Thyroid gland (tissue), 4 donors: Measurements from ENCODE around the gene COL20A1. TPM values are rescaled to one million over a fixed set of nuclear protein-coding genes. Genes with fewer than 3 reads are reported as not detected.
"Not testable (repeated sequence)": the region's sequence is repeated elsewhere in the genome, so short reads cannot be mapped to it uniquely, and the experiment has no call there.

ENCODE experiments used
- DNase-seq, 2 donors: peaks; one replicate each; pipeline ENCODE4 v3.0.0-alpha.2; 2019
- H3K27ac ChIP-seq, 3 donors: fragments of 200-600 bp; sonication (generic); 1 replicate in 2 of 3; 2 replicates in 1 of 3; pipeline ENCODE4 v1.5.1; 2016 to 2019; ENCODE audit warnings: mild to moderate bottlenecking in 1 of 3, moderate library complexity in 1 of 3
- H3K27me3 ChIP-seq: fragments of 200-600 bp; sonication (generic); one replicate; pipeline ENCODE4 v1.5.1; 2019
- H3K36me3 ChIP-seq, 2 donors: fragments of 200-600 bp; sonication (generic); one replicate each; pipeline ENCODE4 v1.5.1; 2016 to 2019
- H3K4me1 ChIP-seq, 2 donors: fragments of 200-600 bp; sonication (generic); one replicate each; pipeline ENCODE4 v1.5.1; 2017 to 2019
- H3K4me3 ChIP-seq, 3 donors: fragments of 200-600 bp; sonication (generic); replicated peaks in 1 of 3; 1 replicate in 2 of 3; 2 replicates in 1 of 3; pipeline ENCODE4 v1.5.1; 2016; ENCODE audit warnings: mild to moderate bottlenecking in 1 of 3
- H3K9me3 ChIP-seq: fragments of 200-600 bp; sonication (generic); one replicate; pipeline ENCODE4 v1.5.1; 2017
- POLR2A ChIP-seq, 2 donors: fragments of 450-650 bp; IDR thresholded peaks; one replicate each; pipeline ENCODE4 v1.6.1; 2017; ENCODE audit warnings: antibody characterized with exemption in 2 of 2, mild to moderate bottlenecking in 2 of 2, moderate library complexity in 1 of 2
- WGBS, 2 donors: methylation state at CpG; one replicate each; pipeline ENCODE4 v1.1.5; 2017; 5-methylcytosine and 5-hydroxymethylcytosine counted together
- intact Hi-C: fragments of 100-400 bp; cut with DNase I; formaldehyde crosslinking; loops from one replicate; pipeline ENCODE4 v1.15.1; 2023
- total RNA-seq, 4 donors: library from RNA; depleted of rRNA; stranded (reverse); fragments of >200 nt; gene quantifications; one replicate each; pipeline ENCODE4 v1.2.3, GENCODE V29; 2016
- TF ChIP-seq, protein P1 (sequence below), 6 experiments: fragments of 200-600 bp in 3 of 6; fragments of 450-650 bp in 3 of 6; sonication (generic) in 3 of 6; IDR thresholded peaks; one replicate each; pipeline ENCODE4 v1.5.1; 2016 to 2019; ENCODE audit warnings: antibody characterized with exemption in 6 of 6, mild to moderate bottlenecking in 2 of 6, inconsistent platforms in 1 of 6, moderate library complexity in 1 of 6

The COL20A1 gene
- total RNA-seq, 4 donors from 2014 or later = 0.13 TPM; not detected in 3

DNA sequence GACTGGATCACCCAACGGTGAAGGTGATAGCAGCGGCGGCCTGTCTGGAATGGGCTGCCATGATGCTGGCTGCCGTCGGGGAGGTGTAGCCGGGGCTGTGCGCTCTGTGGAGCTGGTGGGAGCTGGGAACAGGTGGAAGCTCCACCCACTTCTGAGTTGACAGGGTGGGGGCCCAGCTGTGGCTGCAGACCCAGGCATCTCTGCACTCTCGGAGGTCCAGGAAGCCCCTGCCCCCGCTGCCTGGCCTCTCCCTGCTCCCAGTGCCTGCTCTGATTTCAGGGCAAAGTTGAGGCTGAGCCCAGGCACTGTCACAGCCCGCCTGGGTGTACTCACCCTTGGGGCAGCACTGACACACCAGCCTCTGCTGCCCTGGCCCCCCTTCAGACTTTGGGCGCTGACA is 86.3 kb downstream of the COL20A1 start:
- 73 to 80% methylated on average over 10 to 11 of the region's 11 CpGs for WGBS, 2 donors
- Histone ChIP-seq H3K27me3 (no peaks in the 10 kb centered on the region), H3K27ac (no peak overlapping the region), H3K4me1 (no peaks in the 10 kb centered on the region), H3K36me3 (no peaks in the 10 kb centered on the region), H3K9me3 (no peaks in the 10 kb centered on the region), H3K4me3 (no peak overlapping the region)
- DNase-seq = no peak
- TF ChIP-seq, protein P1, sequence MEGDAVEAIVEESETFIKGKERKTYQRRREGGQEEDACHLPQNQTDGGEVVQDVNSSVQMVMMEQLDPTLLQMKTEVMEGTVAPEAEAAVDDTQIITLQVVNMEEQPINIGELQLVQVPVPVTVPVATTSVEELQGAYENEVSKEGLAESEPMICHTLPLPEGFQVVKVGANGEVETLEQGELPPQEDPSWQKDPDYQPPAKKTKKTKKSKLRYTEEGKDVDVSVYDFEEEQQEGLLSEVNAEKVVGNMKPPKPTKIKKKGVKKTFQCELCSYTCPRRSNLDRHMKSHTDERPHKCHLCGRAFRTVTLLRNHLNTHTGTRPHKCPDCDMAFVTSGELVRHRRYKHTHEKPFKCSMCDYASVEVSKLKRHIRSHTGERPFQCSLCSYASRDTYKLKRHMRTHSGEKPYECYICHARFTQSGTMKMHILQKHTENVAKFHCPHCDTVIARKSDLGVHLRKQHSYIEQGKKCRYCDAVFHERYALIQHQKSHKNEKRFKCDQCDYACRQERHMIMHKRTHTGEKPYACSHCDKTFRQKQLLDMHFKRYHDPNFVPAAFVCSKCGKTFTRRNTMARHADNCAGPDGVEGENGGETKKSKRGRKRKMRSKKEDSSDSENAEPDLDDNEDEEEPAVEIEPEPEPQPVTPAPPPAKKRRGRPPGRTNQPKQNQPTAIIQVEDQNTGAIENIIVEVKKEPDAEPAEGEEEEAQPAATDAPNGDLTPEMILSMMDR (IDR thresholded peaks at IDR 0.05) = no peak
- no peak for TF ChIP-seq POLR2A (IDR thresholded peaks at IDR 0.05)
- intact Hi-C loops = no loop called here

GRCh38 chr20:63379872-63380271 is 86.9 kb downstream of the COL20A1 start:
- H3K9me3 ChIP-seq, H3K27me3 ChIP-seq, DNase-seq, H3K27ac ChIP-seq, H3K36me3 ChIP-seq, H3K4me3 ChIP-seq, H3K4me1 ChIP-seq: not testable (repeated sequence)
- intact Hi-C loops = loop anchor here (2.0 to 10.0 kb wide), 2 partner anchors 71 to 205 kb away; no protein-coding TSS in a partner anchor
- WGBS, 2 donors = 74 to 91% methylated on average over 4 to 6 of the region's 9 CpGs

GRCh38 chr20:63380346-63380870 is 87.4 kb downstream of the COL20A1 start:
- intact Hi-C loops = loop anchor here (2.0 to 10.0 kb wide), 2 partner anchors 72 to 206 kb away; no protein-coding TSS in a partner anchor
- H3K36me3 ChIP-seq = no peaks in the 10 kb centered on the region
- 84 to 90% methylated on average over 6 to 16 of the region's 21 CpGs for WGBS, 2 donors

GRCh38 chr20:63381781-63382431 is 88.9 kb downstream of the COL20A1 start:
- Histone ChIP-seq H3K27me3 (no peaks in the 10 kb centered on the region), H3K36me3 (no peaks in the 10 kb centered on the region), H3K27ac (no peak overlapping the region), H3K4me1 (no peaks in the 10 kb centered on the region), H3K4me3 (no peak overlapping the region), H3K9me3 (no peaks in the 10 kb centered on the region)
- TF ChIP-seq, protein P1 (IDR thresholded peaks at IDR 0.05) = peak; percentile 86 to 98 (median 96)
- no peak for TF ChIP-seq POLR2A (IDR thresholded peaks at IDR 0.05)
- DNase-seq = no peak
- intact Hi-C loops = loop anchor here (2.0 to 10.0 kb wide), 2 partner anchors 73 to 207 kb away; no protein-coding TSS in a partner anchor
- 27 to 35% methylated on average over 12 to 16 of the region's 22 CpGs for WGBS, 2 donors

More at GRCh38 chr20:63380346-63380870, 87.4 kb downstream of the COL20A1 start:
- H3K4me3 ChIP-seq = no peak overlapping the region
- no peak for DNase-seq
- H3K4me1 ChIP-seq = no peaks in the 10 kb centered on the region
- H3K9me3 ChIP-seq = no peaks in the 10 kb centered on the region
- H3K27me3 ChIP-seq = no peaks in the 10 kb centered on the region
- TF ChIP-seq, protein P1 (IDR thresholded peaks at IDR 0.05) = no peak
- no peak for TF ChIP-seq POLR2A (IDR thresholded peaks at IDR 0.05)
- H3K27ac ChIP-seq = no peak overlapping the region

DNA sequence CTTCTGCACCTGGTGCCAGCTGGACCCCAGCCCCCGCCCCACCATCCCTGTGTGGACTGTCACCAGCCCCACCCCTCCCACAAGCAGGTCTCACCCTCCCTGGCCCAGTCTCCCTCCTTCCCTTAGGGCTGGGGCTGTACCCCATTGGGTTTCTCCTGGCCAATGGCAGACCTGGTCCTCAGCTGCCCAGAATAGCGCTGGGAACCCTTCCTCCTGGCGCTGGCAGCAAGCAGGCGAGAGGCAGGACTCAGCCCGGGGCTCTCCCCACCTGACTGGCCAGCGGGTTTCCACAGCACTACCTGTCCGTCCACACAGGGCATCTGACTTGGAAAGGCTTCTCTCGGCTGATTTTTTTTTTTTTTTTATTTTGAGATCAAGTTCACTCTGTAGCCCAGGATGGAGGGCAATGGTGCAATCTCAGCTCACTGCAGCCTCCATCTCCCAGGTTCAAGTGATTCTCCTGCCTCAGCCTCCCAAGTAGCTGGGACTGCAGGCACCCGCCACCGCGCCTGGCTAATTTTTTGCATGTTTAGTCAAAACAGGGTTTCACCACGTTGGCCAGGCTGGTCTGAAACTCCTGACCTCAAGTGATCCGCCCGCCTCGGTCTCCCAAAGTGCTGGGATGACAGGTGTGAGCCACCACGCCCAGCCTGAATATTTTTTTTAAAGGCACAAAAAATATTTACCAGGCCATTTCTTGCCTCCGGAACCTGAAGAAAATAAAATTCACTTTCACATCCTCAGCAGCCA is 89.7 kb downstream of the COL20A1 start:
- H3K4me1 ChIP-seq = no peaks in the 10 kb centered on the region
- no peak overlapping the region for H3K27ac ChIP-seq
- H3K9me3 ChIP-seq = no peaks in the 10 kb centered on the region
- no peak overlapping the region for H3K4me3 ChIP-seq
- no peak for DNase-seq
- no peaks in the 10 kb centered on the region for H3K27me3 ChIP-seq
- no peaks in the 10 kb centered on the region for H3K36me3 ChIP-seq
- intact Hi-C loops = loop anchor here (10.0 kb wide), 1 partner anchor 208 kb away; no protein-coding TSS in a partner anchor
- 59 to 69% methylated on average over 13 to 17 of the region's 17 CpGs for WGBS, 2 donors
- TF ChIP-seq, protein P1 (IDR thresholded peaks at IDR 0.05) = no peak
- TF ChIP-seq POLR2A (IDR thresholded peaks at IDR 0.05) = no peak
